H7 (cell line): Measurements from ENCODE around the gene TMEM269. TPM values are rescaled to one million over a fixed set of nuclear protein-coding genes. Genes with fewer than 3 reads are reported as not detected.

Source experiments
- total RNA-seq: library from RNA; depleted of rRNA; stranded (reverse); fragments of >200 nt; shearing (Covaris generic); gene quantifications from 2 replicates; pipeline ENCODE4 v1.2.3, GENCODE V29; 2014; rRNA removed

TMEM269 gene
- total RNA-seq, 1 experiment from 2014 or later: 1.1 TPM

Other genes with a start within 250 kb of the TMEM269 start
- gene PPIH, start 126.6 kb upstream of the TMEM269 start, total RNA-seq: 75.7 and 81.8 TPM in 2 replicates
- gene YBX1, start 102.6 kb upstream of the TMEM269 start, total RNA-seq: 1,494 and 1,850 TPM in 2 replicates
- gene CLDN19, start 44.8 kb upstream of the TMEM269 start, total RNA-seq: 11.0 and 12.2 TPM in 2 replicates
- gene P3H1, start 18.0 kb upstream of the TMEM269 start, total RNA-seq: 139 and 148 TPM in 2 replicates
- 6.2 and 8.2 TPM in 2 replicates for gene C1orf50, start 17.7 kb upstream of the TMEM269 start, total RNA-seq
- 4.6 and 5.0 TPM in 2 replicates for gene ERMAP, start 32.1 kb downstream of the TMEM269 start, total RNA-seq
- 45.4 and 65.2 TPM in 2 replicates for gene SVBP, start 32.4 kb downstream of the TMEM269 start, total RNA-seq
- gene ZNF691, start 61.6 kb downstream of the TMEM269 start, total RNA-seq: 30.4 and 33.5 TPM in 2 replicates
- gene SLC2A1, start 173.9 kb downstream of the TMEM269 start, total RNA-seq: 90.9 and 93.7 TPM in 2 replicates